Right atrium auricular region (tissue), 2 donors: ENCODE data around the gene SEPTIN12. TPM values are rescaled to one million over a fixed set of nuclear protein-coding genes. Genes with fewer than 3 reads are reported as not detected.
A peak's percentile ranks its signal among the peaks of the same experiment; 100 is the strongest.

Source experiments
- DNase-seq: peaks from one replicate; pipeline ENCODE4 v3.0.0-alpha.2; 2019; ENCODE audit warnings: low spot score
- H3K27ac ChIP-seq, 2 donors: fragments of 200-600 bp; sonication (generic); 1 replicate in 1 of 2; 2 replicates in 1 of 2; pipeline ENCODE4 v1.5.1; 2016 to 2019
- H3K27me3 ChIP-seq, 2 donors: fragments of 200-600 bp; sonication (generic); one replicate each; pipeline versions ENCODE4 v1.5.1 to v1.6.0; 2017 to 2019
- H3K36me3 ChIP-seq: fragments of 200-600 bp; sonication (generic); one replicate; pipeline ENCODE4 v1.5.1; 2016
- H3K4me1 ChIP-seq, 2 donors: fragments of 200-600 bp; sonication (generic); one replicate each; pipeline versions ENCODE4 v1.5.1 to v1.6.0; 2017 to 2019
- H3K4me3 ChIP-seq, 2 donors: fragments of 200-600 bp; sonication (generic); 1 replicate in 1 of 2; 2 replicates in 1 of 2; pipeline ENCODE4 v1.5.1; 2017 to 2019; ENCODE audit warnings: mild to moderate bottlenecking in 1 of 2, moderate library complexity in 1 of 2
- H3K9me3 ChIP-seq, 2 donors: fragments of 200-600 bp; sonication (generic); one replicate each; pipeline ENCODE4 v1.5.1; 2019
- CTCF ChIP-seq, 2 donors: fragments of 200-600 bp; sonication (generic); IDR thresholded peaks; one replicate each; pipeline ENCODE4 v1.5.1; 2019; ENCODE audit warnings: antibody characterized with exemption in 2 of 2
- total RNA-seq, 2 donors: library from RNA; depleted of rRNA; stranded (reverse); fragments of >200 nt; gene quantifications; one replicate each; pipeline ENCODE4 v1.1.0, GENCODE V29; 2016

Gene SEPTIN12
- total RNA-seq, 2 donors from 2014 or later, result not detected

GRCh38 chr16:4811242-4811641 is 23.1 kb upstream of the SEPTIN12 start:
- no peak for TF ChIP-seq CTCF (IDR thresholded peaks at IDR 0.05)
- peaks cover 77% of the 10 kb centered on the region for H3K36me3 ChIP-seq
- no peak overlapping the region for H3K27ac ChIP-seq
- H3K4me1 ChIP-seq, result peaks cover 0 to 17% of the 10 kb centered on the region in 2 donors
- H3K9me3 ChIP-seq, result no peaks in the 10 kb centered on the region
- no peaks in the 10 kb centered on the region for H3K27me3 ChIP-seq
- H3K4me3 ChIP-seq, result no peak overlapping the region
- DNase-seq, result no peak

DNA sequence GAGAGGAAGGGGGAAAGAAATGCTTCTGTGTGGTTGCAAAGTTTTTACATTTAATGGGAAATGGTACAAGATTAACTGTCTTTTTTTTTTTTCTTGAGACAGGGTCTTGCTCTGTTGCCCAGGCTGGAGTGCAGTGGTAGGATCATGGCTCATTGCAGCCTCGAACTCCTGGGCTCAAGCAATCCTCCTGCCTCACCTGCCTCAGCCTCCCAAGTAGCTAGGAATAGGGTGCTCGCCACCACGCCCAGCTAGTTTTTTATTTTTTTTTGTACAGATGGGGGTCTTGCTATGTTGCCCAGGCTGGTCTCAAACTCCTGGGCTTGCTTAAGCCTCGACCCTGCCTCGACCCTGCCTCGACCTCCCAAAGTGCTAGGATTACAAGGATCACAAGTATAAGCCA is 18.1 kb upstream of the SEPTIN12 start:
- Histone ChIP-seq H3K36me3 (peaks cover 61% of the 10 kb centered on the region), H3K27me3 (no peaks in the 10 kb centered on the region), H3K27ac (no peak overlapping the region), H3K4me1 (peaks cover 0 to 34% of the 10 kb centered on the region in 2 donors), H3K9me3 (no peaks in the 10 kb centered on the region), H3K4me3 (no peak overlapping the region)
- no peak for TF ChIP-seq CTCF (IDR thresholded peaks at IDR 0.05)
- no peak for DNase-seq

DNA sequence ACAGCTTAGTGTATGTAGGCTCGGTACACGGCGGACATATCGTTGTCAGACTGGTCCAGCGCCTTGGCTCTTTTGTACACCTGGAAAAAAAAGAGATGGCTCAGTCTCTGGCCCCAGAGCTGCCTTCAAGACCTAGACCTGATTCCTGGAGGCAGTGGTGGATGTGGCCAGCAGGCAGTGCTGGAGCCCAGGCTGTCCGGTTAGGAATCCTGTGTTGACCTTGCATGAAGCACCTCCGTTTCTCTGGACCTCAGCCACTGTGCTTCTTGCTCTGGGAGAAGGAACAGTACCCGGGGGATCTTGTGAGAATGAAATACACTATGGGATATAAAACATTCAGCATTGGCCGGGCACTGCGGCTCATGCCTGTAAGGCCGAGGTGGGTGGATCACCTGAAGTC is 17.1 kb upstream of the SEPTIN12 start:
- H3K27ac ChIP-seq, result peak overlapping the region; percentile 36 to 52
- H3K36me3 ChIP-seq, result peaks cover 52% of the 10 kb centered on the region

DNA sequence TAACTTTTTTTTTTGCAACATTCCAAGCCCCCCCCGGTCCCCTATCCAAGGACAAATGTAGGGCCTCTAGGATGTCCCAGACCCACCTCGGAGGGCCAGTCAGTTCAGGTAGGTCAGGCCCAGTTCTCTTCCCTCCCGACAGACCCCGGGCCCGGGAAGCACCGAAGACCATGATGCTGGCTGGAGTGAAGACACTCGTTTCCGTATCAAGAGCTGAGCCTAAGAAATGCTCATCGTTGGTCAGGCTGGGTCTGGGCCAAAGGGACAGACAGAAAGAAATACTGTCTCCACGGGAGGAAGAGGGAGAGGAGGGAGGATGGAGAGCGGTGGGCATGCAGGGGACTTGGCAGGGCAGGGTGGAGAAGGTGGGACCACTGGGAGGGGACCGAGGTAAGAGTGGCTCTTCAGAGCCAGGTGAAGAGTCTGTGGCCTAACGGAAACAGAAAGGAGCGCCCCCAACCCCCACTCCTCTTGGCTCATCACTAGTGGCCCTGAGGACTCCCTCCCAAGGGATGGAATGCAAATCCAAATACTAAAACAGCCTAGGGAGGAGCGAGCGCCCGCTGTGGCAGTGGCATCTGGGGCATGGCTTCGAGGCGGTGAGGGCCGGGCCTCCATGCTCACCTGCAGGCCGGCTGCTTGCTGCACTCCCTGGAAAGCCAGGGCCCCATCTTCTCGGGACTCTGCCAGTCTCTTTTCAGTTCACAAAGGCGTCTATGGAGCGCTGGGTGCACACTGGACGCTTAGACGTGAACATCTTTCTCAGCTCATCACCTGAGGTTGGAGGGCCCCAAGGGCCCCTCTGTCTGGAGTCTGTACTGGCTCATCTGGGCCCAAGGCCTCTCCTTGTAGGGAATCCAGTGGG is 16.0 kb upstream of the SEPTIN12 start:
- Histone ChIP-seq H3K4me1 (peaks cover 0 to 47% of the 10 kb centered on the region in 2 donors), H3K9me3 (no peaks in the 10 kb centered on the region), H3K27ac (peak overlapping the region; percentile 36 to 52), H3K36me3 (peaks cover 41% of the 10 kb centered on the region), H3K4me3 (no peak overlapping the region), H3K27me3 (no peaks in the 10 kb centered on the region)
- TF ChIP-seq CTCF (IDR thresholded peaks at IDR 0.05), result no peak
- DNase-seq, result no peak

More for the DNA sequence above, 17.1 kb upstream of the SEPTIN12 start:
- Histone ChIP-seq H3K4me3 (no peak overlapping the region), H3K27me3 (no peaks in the 10 kb centered on the region), H3K9me3 (no peaks in the 10 kb centered on the region), H3K4me1 (peaks cover 0 to 45% of the 10 kb centered on the region in 2 donors)
- peak in 1 of 2 donors; percentile 54 for TF ChIP-seq CTCF (IDR thresholded peaks at IDR 0.05)
- DNase-seq, result no peak

DNA sequence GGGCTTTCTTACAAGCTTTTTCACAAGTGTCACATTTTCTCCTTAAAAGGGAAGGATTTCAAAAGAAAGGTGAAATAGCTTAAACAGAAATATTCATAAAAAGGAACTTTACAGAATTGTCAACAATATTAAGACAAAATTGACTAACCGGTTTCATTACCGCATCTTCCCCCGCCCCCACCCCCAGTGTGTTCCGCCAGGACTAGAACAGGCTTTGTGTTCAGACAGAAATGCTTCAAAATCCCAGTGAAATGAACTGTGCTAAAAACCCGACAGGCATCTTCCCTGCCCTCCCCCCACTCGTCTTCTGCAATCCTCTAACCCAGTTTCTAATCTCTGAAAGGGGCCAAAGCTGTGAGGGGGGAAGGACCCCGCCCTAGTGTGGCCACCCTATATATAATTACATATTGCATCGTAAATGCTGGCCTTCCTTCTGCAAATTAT is 15.3 kb upstream of the SEPTIN12 start:
- Histone ChIP-seq H3K36me3 (peaks cover 35% of the 10 kb centered on the region), H3K27me3 (no peaks in the 10 kb centered on the region), H3K27ac (peak overlapping the region in 1 of 2 donors; percentile 94), H3K9me3 (no peaks in the 10 kb centered on the region), H3K4me1 (peaks cover 0 to 47% of the 10 kb centered on the region in 2 donors), H3K4me3 (peak overlapping the region; percentile 81 to 87)
- DNase-seq, result no peak
- TF ChIP-seq CTCF (IDR thresholded peaks at IDR 0.05), result no peak
